Hepatocyte (in vitro differentiated cells): Measurements from ENCODE around the gene C14orf93. TPM values are rescaled to one million over a fixed set of nuclear protein-coding genes. Genes with fewer than 3 reads are reported as not detected.

Source experiments
- DNase-seq: peaks from one replicate; pipeline ENCODE4 v3.0.0-alpha.2; 2016; ENCODE audit warnings: low spot score
- H2AFZ ChIP-seq: fragments of 200-600 bp; sonication (generic); 2 replicates; pipeline ENCODE4 v1.6.0; 2016; ENCODE audit warnings: antibody characterized with exemption, mild to moderate bottlenecking
- H3K27ac ChIP-seq: fragments of 200-600 bp; sonication (generic); 2 replicates; pipeline ENCODE4 v1.5.1; 2016; ENCODE audit warnings: mild to moderate bottlenecking
- H3K27me3 ChIP-seq: fragments of 200-600 bp; sonication (generic); 2 replicates; pipeline ENCODE4 v1.6.1; 2016
- H3K36me3 ChIP-seq: fragments of 200-600 bp; sonication (generic); replicated peaks from 2 replicates; pipeline ENCODE4 v1.5.1; 2016; ENCODE audit warnings: low read depth; ENCODE audit not compliant: insufficient read depth
- H3K4me1 ChIP-seq: fragments of 200-600 bp; sonication (generic); 2 replicates; pipeline ENCODE4 v1.5.1; 2016; ENCODE audit warnings: mild to moderate bottlenecking, moderate library complexity; ENCODE audit not compliant: insufficient read depth
- H3K4me2 ChIP-seq: fragments of 200-600 bp; sonication (generic); 2 replicates; pipeline ENCODE4 v1.6.0; 2016
- H3K4me3 ChIP-seq: fragments of 200-600 bp; sonication (generic); 2 replicates; pipeline ENCODE4 v1.5.1; 2016; ENCODE audit warnings: mild to moderate bottlenecking
- H3K79me2 ChIP-seq: fragments of 200-600 bp; sonication (generic); 2 replicates; pipeline ENCODE4 v1.6.0; 2017; ENCODE audit warnings: mild to moderate bottlenecking
- H3K9me2 ChIP-seq: fragments of 200-600 bp; sonication (generic); replicated peaks from 2 replicates; pipeline ENCODE4 v1.6.0; 2017; ENCODE audit warnings: mild to moderate bottlenecking; ENCODE audit not compliant: insufficient read depth
- H3K9me3 ChIP-seq: fragments of 200-600 bp; sonication (generic); 2 replicates; pipeline ENCODE4 v1.5.1; 2016; ENCODE audit warnings: low read depth, mild to moderate bottlenecking
- H4K20me1 ChIP-seq: fragments of 200-600 bp; sonication (generic); 2 replicates; pipeline ENCODE4 v1.6.0; 2016; ENCODE audit warnings: mild to moderate bottlenecking; ENCODE audit not compliant: insufficient read depth, poor library complexity, severe bottlenecking
- EZH2 ChIP-seq: fragments of 200-600 bp; sonication (generic); IDR thresholded peaks from 2 replicates; pipeline ENCODE4 v1.6.1; 2016; ENCODE audit warnings: antibody characterized with exemption, mild to moderate bottlenecking, borderline replicate concordance
- EZH2phosphoT487 ChIP-seq: fragments of 200-600 bp; sonication (generic); IDR thresholded peaks from one replicate; pipeline ENCODE4 v1.6.1; 2018; ENCODE audit warnings: antibody characterized with exemption, mild to moderate bottlenecking, low read depth, moderate library complexity; ENCODE audit not compliant: unreplicated experiment, severe bottlenecking
- WGBS: methylation state at CpG from one replicate; pipeline ENCODE4 v1.1.6; 2016; ENCODE audit warnings: low lambda C conversion rate; ENCODE audit errors: missing lambda C conversion rate; 5-methylcytosine and 5-hydroxymethylcytosine counted together
- polyA plus RNA-seq: library from polyadenylated mRNA; unstranded; fragments of >200 nt; fragmentation: Nextera tagmentation; extraction: Ambion mirVana; gene quantifications from 2 replicates; pipeline ENCODE4 v1.2.1, GENCODE V29; 2016
- total RNA-seq: library from RNA; depleted of rRNA; stranded (reverse); fragments of >200 nt; gene quantifications from 2 replicates; pipeline ENCODE4 v1.2.3, GENCODE V29; 2014
- TF ChIP-seq, protein P1 (sequence below): fragments of 200-600 bp; sonication (generic); IDR thresholded peaks from 2 replicates; pipeline ENCODE4 v1.5.1; 2016; ENCODE audit warnings: antibody characterized with exemption, mild to moderate bottlenecking; ENCODE audit not compliant: poor library complexity

Gene C14orf93
- total and polyA plus RNA-seq, 2 experiments from 2014 or later: 6.5 to 8.8 TPM

DNA sequence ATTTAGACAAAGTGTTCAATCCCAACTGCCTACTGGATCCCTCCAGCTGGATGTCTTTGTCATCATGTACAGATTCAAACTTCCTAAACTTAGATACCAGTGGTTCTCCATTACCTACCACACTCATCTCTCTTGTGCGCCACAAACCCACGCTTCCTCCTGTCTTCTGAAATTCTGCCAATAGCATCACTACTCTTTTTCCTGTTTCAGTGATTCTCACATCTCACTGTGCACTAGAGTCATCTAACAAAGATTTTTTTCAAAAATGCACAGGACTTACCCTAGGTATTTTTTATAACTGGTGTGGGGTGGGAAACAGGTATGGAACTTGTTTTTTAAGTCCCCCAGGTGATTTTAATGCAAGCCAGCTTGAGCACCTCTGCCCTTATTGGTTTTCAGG is 18.9 kb upstream of the C14orf93 start:
- Histone ChIP-seq H3K9me3 (no peaks in the 10 kb centered on the region), H3K4me2 (no peak overlapping the region), H3K9me2 (no peaks in the 10 kb centered on the region), H3K4me3 (no peak overlapping the region), H4K20me1 (no peaks in the 10 kb centered on the region), H2AFZ (no peak overlapping the region), H3K4me1 (peaks cover 19% of the 10 kb centered on the region), H3K27ac (no peak overlapping the region), H3K79me2 (peaks cover 44% of the 10 kb centered on the region), H3K36me3 (peaks cover 3% of the 10 kb centered on the region), H3K27me3 (no peaks in the 10 kb centered on the region)
- no peak for DNase-seq
- 98% methylated on average over 2 of the region's 2 CpGs for WGBS
- no peak for TF ChIP-seq EZH2
- no peak for TF ChIP-seq EZH2phosphoT487
- TF ChIP-seq, protein P1, sequence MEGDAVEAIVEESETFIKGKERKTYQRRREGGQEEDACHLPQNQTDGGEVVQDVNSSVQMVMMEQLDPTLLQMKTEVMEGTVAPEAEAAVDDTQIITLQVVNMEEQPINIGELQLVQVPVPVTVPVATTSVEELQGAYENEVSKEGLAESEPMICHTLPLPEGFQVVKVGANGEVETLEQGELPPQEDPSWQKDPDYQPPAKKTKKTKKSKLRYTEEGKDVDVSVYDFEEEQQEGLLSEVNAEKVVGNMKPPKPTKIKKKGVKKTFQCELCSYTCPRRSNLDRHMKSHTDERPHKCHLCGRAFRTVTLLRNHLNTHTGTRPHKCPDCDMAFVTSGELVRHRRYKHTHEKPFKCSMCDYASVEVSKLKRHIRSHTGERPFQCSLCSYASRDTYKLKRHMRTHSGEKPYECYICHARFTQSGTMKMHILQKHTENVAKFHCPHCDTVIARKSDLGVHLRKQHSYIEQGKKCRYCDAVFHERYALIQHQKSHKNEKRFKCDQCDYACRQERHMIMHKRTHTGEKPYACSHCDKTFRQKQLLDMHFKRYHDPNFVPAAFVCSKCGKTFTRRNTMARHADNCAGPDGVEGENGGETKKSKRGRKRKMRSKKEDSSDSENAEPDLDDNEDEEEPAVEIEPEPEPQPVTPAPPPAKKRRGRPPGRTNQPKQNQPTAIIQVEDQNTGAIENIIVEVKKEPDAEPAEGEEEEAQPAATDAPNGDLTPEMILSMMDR: no peak

DNA sequence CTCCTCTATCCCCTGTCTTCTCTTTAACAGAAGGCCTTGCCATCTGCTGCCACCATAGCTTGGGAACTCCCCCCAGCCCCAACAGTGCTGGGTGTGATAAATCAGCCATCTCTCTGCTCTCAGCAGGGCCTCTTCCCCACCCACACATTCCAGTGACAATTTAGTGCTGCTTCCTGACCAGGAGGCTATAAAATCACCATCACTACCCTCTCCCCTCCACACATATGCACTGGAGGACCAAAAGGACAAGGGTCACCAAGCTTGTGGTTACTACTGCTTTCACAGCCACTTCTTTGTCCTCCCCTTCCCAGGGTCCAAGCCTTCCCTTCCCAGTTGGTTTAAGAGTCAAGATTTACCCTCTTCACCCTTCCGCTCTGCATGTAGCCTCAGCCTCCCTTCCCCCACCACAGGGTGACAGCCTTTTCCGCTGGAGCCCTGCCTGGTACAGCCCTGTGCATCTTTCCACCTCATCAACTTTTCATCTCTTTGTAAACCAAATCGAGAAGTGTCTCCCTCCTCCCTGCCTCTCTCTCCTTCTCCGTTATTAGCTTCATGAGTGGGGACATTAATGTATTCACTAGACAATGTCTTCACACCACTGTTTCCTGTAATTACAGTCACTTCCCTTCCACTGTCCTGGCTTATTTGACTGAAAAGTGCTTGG is 15.3 kb upstream of the C14orf93 start:
- H3K4me2 ChIP-seq: no peak overlapping the region
- H3K9me3 ChIP-seq: no peaks in the 10 kb centered on the region
- H3K79me2 ChIP-seq: peaks cover 9% of the 10 kb centered on the region
- H3K4me1 ChIP-seq: peaks cover 13% of the 10 kb centered on the region
- H3K27me3 ChIP-seq: no peaks in the 10 kb centered on the region
- no peak overlapping the region for H2AFZ ChIP-seq
- no peak for DNase-seq
- H3K9me2 ChIP-seq: no peaks in the 10 kb centered on the region
- no peak overlapping the region for H3K4me3 ChIP-seq
- TF ChIP-seq EZH2phosphoT487 (no peak), EZH2 (no peak)
- TF ChIP-seq, protein P1: no peak
- peaks cover 3% of the 10 kb centered on the region for H3K36me3 ChIP-seq
- H3K27ac ChIP-seq: peak overlapping the region; percentile 82
- WGBS: 83% methylated on average over 4 of the region's 4 CpGs
- H4K20me1 ChIP-seq: no peaks in the 10 kb centered on the region

DNA sequence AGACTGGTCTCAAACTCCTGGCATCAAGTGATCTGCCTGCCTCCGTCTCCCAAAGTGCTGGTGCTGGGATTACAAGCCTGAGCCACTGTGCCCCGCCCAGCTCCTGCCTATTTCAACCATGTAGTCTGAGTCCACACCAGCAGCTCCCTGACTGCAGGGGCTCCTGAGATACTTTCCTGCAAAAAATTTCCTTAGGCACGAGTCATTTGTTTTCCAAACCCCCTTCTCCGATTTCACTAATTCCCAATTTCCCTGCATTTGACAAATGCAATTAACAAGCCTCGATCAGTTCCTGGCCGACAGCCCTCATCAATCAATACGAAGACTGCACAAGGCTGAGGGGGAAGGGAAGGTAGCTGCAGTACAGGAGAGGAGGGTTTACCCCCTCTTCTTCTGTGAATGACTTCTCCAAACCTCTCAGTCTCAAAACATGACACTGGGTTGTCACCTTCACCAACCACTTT is 14.7 kb upstream of the C14orf93 start:
- TF ChIP-seq, protein P1: no peak
- TF ChIP-seq EZH2phosphoT487 (no peak), EZH2 (no peak)
- no peak overlapping the region for H2AFZ ChIP-seq
- peaks cover 3% of the 10 kb centered on the region for H3K36me3 ChIP-seq
- no peak overlapping the region for H3K4me2 ChIP-seq
- DNase-seq: no peak
- no peaks in the 10 kb centered on the region for H3K27me3 ChIP-seq
- no peaks in the 10 kb centered on the region for H4K20me1 ChIP-seq
- H3K4me3 ChIP-seq: no peak overlapping the region
- H3K4me1 ChIP-seq: peaks cover 13% of the 10 kb centered on the region
- no peaks in the 10 kb centered on the region for H3K9me3 ChIP-seq
- H3K79me2 ChIP-seq: peaks cover 7% of the 10 kb centered on the region
- H3K27ac ChIP-seq: peak overlapping the region; percentile 82
- H3K9me2 ChIP-seq: no peaks in the 10 kb centered on the region
- 83% methylated on average over 7 of the region's 7 CpGs for WGBS
